ENCODE data around the gene SIPA1.
A peak's percentile ranks its signal among the peaks of the same experiment; 100 is the strongest.

Gene SIPA1

GRCh38 chr11:65637794-65638419 lies at the start of gene SIPA1:
Gene SIPA1, plus strand, starts transcription at chr11:65638101. Its CDS starts 2,821 bp downstream, at chr11:65640922.
- peaks cover 11 to 51% of the 10 kb centered on the region in 2 donors for H3K4me1 ChIP-seq (ENCODE audit: control insufficient read depth in 1 of 2, insufficient read depth in 2 of 2, low read length in 2 of 2)
- H3K9me3 ChIP-seq (ENCODE audit: control insufficient read depth in 1 of 2, low read length in 2 of 2) = no peaks in the 10 kb centered on the region
- H3K27me3 ChIP-seq (ENCODE audit: low read depth, low read length) = no peaks in the 10 kb centered on the region
- peak within 1 kb of the TSS; percentile 64 to 87 for H3K4me3 ChIP-seq (ENCODE audit: low read depth in 1 of 2, low read length in 2 of 2)
- H3K27ac ChIP-seq (ENCODE audit: low read length) = peak within 1 kb of the TSS; percentile 63
- peaks cover 19 to 57% of the 10 kb centered on the region in 2 donors for H3K36me3 ChIP-seq (ENCODE audit: control insufficient read depth in 1 of 2, insufficient read depth in 2 of 2, low read length in 2 of 2)

- no peak overlapping the region for H3K4me3 ChIP-seq (ENCODE audit: low read depth in 1 of 2, low read length in 2 of 2)
- peaks cover 18 to 71% of the 10 kb centered on the region in 2 donors for H3K4me1 ChIP-seq (ENCODE audit: control insufficient read depth in 1 of 2, insufficient read depth in 2 of 2, low read length in 2 of 2)
- H3K9me3 ChIP-seq (ENCODE audit: control insufficient read depth in 1 of 2, low read length in 2 of 2) = no peaks in the 10 kb centered on the region
- peaks cover 13 to 44% of the 10 kb centered on the region in 2 donors for H3K36me3 ChIP-seq (ENCODE audit: control insufficient read depth in 1 of 2, insufficient read depth in 2 of 2, low read length in 2 of 2)
- peak overlapping the region; percentile 79 for H3K27ac ChIP-seq (ENCODE audit: low read length)
- H3K27me3 ChIP-seq (ENCODE audit: low read depth, low read length) = no peaks in the 10 kb centered on the region
These were observed 49.5 kb upstream of the SIPA1 start for GRCh38 chr11:65588199-65589054.

- H3K4me3 ChIP-seq (ENCODE audit: low read depth in 1 of 2, low read length in 2 of 2) = no peak overlapping the region
- no peaks in the 10 kb centered on the region for H3K9me3 ChIP-seq (ENCODE audit: control insufficient read depth in 1 of 2, low read length in 2 of 2)
- peaks cover 13 to 44% of the 10 kb centered on the region in 2 donors for H3K36me3 ChIP-seq (ENCODE audit: control insufficient read depth in 1 of 2, insufficient read depth in 2 of 2, low read length in 2 of 2)
- peaks cover 20 to 72% of the 10 kb centered on the region in 2 donors for H3K4me1 ChIP-seq (ENCODE audit: control insufficient read depth in 1 of 2, insufficient read depth in 2 of 2, low read length in 2 of 2)
- H3K27ac ChIP-seq (ENCODE audit: low read length) = no peak overlapping the region
- H3K27me3 ChIP-seq (ENCODE audit: low read depth, low read length) = no peaks in the 10 kb centered on the region
These were observed 48.3 kb upstream of the SIPA1 start for GRCh38 chr11:65589444-65590239.

- Histone ChIP-seq H3K27me3 (ENCODE audit: low read depth, low read length) (no peaks in the 10 kb centered on the region), H3K36me3 (ENCODE audit: control insufficient read depth in 1 of 2, insufficient read depth in 2 of 2, low read length in 2 of 2) (peaks cover 13 to 44% of the 10 kb centered on the region in 2 donors), H3K27ac (ENCODE audit: low read length) (no peak overlapping the region), H3K4me3 (ENCODE audit: low read depth in 1 of 2, low read length in 2 of 2) (no peak overlapping the region), H3K9me3 (ENCODE audit: control insufficient read depth in 1 of 2, low read length in 2 of 2) (no peaks in the 10 kb centered on the region), H3K4me1 (ENCODE audit: control insufficient read depth in 1 of 2, insufficient read depth in 2 of 2, low read length in 2 of 2) (peaks cover 20 to 73% of the 10 kb centered on the region in 2 donors)
These were observed 47.6 kb upstream of the SIPA1 start for GRCh38 chr11:65590240-65590738.

- peaks cover 4 to 31% of the 10 kb centered on the region in 2 donors for H3K36me3 ChIP-seq (ENCODE audit: control insufficient read depth in 1 of 2, insufficient read depth in 2 of 2, low read length in 2 of 2)
- H3K27ac ChIP-seq (ENCODE audit: low read length) = no peak overlapping the region
- no peaks in the 10 kb centered on the region for H3K27me3 ChIP-seq (ENCODE audit: low read depth, low read length)
- no peaks in the 10 kb centered on the region for H3K9me3 ChIP-seq (ENCODE audit: control insufficient read depth in 1 of 2, low read length in 2 of 2)
- H3K4me1 ChIP-seq (ENCODE audit: control insufficient read depth in 1 of 2, insufficient read depth in 2 of 2, low read length in 2 of 2) = peaks cover 13 to 58% of the 10 kb centered on the region in 2 donors
- H3K4me3 ChIP-seq (ENCODE audit: low read depth in 1 of 2, low read length in 2 of 2) = no peak overlapping the region
These were observed 45.7 kb upstream of the SIPA1 start for GRCh38 chr11:65591939-65592857.

- Histone ChIP-seq H3K27me3 (ENCODE audit: low read depth, low read length) (no peaks in the 10 kb centered on the region), H3K9me3 (ENCODE audit: control insufficient read depth in 1 of 2, low read length in 2 of 2) (no peaks in the 10 kb centered on the region), H3K4me1 (ENCODE audit: control insufficient read depth in 1 of 2, insufficient read depth in 2 of 2, low read length in 2 of 2) (peaks cover 5 to 50% of the 10 kb centered on the region in 2 donors), H3K36me3 (ENCODE audit: control insufficient read depth in 1 of 2, insufficient read depth in 2 of 2, low read length in 2 of 2) (peaks cover 8 to 38% of the 10 kb centered on the region in 2 donors), H3K4me3 (ENCODE audit: low read depth in 1 of 2, low read length in 2 of 2) (no peak overlapping the region), H3K27ac (ENCODE audit: low read length) (no peak overlapping the region)
These were observed 44.9 kb upstream of the SIPA1 start for GRCh38 chr11:65592858-65593517.

GRCh38 chr11:65593518-65594414 lies 44.1 kb upstream of the SIPA1 start:
- peaks cover 11 to 46% of the 10 kb centered on the region in 2 donors for H3K36me3 ChIP-seq (ENCODE audit: control insufficient read depth in 1 of 2, insufficient read depth in 2 of 2, low read length in 2 of 2)
- no peak overlapping the region for H3K27ac ChIP-seq (ENCODE audit: low read length)
- H3K4me3 ChIP-seq (ENCODE audit: low read depth in 1 of 2, low read length in 2 of 2) = no peak overlapping the region
- H3K9me3 ChIP-seq (ENCODE audit: control insufficient read depth in 1 of 2, low read length in 2 of 2) = no peaks in the 10 kb centered on the region
- peaks cover 4 to 42% of the 10 kb centered on the region in 2 donors for H3K4me1 ChIP-seq (ENCODE audit: control insufficient read depth in 1 of 2, insufficient read depth in 2 of 2, low read length in 2 of 2)
- no peaks in the 10 kb centered on the region for H3K27me3 ChIP-seq (ENCODE audit: low read depth, low read length)

GRCh38 chr11:65595131-65595530 lies 42.8 kb upstream of the SIPA1 start:
- Histone ChIP-seq H3K27ac (ENCODE audit: low read length) (no peak overlapping the region), H3K27me3 (ENCODE audit: low read depth, low read length) (no peaks in the 10 kb centered on the region), H3K36me3 (ENCODE audit: control insufficient read depth in 1 of 2, insufficient read depth in 2 of 2, low read length in 2 of 2) (peaks cover 13 to 51% of the 10 kb centered on the region in 2 donors), H3K9me3 (ENCODE audit: control insufficient read depth in 1 of 2, low read length in 2 of 2) (no peaks in the 10 kb centered on the region), H3K4me3 (ENCODE audit: low read depth in 1 of 2, low read length in 2 of 2) (no peak overlapping the region), H3K4me1 (ENCODE audit: control insufficient read depth in 1 of 2, insufficient read depth in 2 of 2, low read length in 2 of 2) (peaks cover 4 to 31% of the 10 kb centered on the region in 2 donors)

- H3K4me3 ChIP-seq (ENCODE audit: low read depth in 1 of 2, low read length in 2 of 2) = no peak within 1 kb of the TSS
- no peak within 1 kb of the TSS for H3K27ac ChIP-seq (ENCODE audit: low read length)
- no peaks in the 10 kb centered on the region for H3K9me3 ChIP-seq (ENCODE audit: control insufficient read depth in 1 of 2, low read length in 2 of 2)
- peaks cover 16 to 46% of the 10 kb centered on the region in 2 donors for H3K36me3 ChIP-seq (ENCODE audit: control insufficient read depth in 1 of 2, insufficient read depth in 2 of 2, low read length in 2 of 2)
- H3K27me3 ChIP-seq (ENCODE audit: low read depth, low read length) = no peaks in the 10 kb centered on the region
- peaks cover 4 to 28% of the 10 kb centered on the region in 2 donors for H3K4me1 ChIP-seq (ENCODE audit: control insufficient read depth in 1 of 2, insufficient read depth in 2 of 2, low read length in 2 of 2)
These were observed 42.2 kb upstream of the SIPA1 start, which contains the start of gene KCNK7 for GRCh38 chr11:65595543-65596281. Gene KCNK7, minus strand, starts transcription at chr11:65595800. Its CDS starts 28 bp downstream, at chr11:65595772.
